Stromal cell of bone marrow (primary cell): ENCODE data around the gene TMC6.
"Not testable (repeated sequence)": the region's sequence is repeated elsewhere in the genome, so short reads cannot be mapped to it uniquely, and the experiment has no call there.

Experiments
- DNase-seq: peaks from one replicate; pipeline ENCODE4 v3.0.0-alpha.2; 2012; ENCODE audit warnings: low read depth

TMC6 gene

DNA sequence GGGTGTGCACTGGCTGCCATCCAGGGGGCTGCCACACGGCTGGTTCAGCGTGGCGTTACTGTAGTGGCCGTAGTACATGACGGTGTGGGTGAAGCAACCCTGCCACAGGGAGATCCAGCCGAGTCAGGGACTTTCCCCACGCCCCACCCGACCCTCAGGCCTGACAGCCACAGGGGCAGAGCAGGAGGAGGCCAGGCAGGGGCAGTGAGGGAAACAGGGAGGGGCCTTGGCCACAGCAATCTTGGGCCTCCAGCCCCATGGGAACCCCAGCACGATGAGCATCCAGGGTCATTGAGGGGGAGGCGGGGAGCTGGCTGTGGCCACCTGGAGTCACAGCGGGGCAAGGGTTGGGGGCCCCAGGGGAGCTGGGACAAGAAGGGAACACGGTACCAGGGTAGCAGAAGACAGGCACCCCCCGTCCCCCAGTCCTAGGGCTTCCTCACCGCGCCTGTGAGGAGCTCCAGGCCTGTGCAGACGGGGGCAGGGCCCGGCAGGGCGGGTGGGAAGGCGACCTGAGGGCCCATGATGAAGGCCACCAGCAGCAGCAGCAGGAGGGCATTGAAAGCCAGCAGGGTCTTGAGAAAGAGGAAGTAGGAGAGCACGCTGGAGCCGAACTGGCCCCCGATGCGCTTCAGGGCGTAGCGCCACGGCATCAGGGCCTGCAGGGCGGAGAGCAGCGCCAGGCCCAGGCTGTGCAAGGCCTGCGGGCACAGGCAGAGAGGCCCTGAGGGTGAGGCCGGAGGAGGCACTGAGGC lies 4.3 kb downstream of the TMC6 start:
- DNase-seq, result no peak

- no peak for DNase-seq
Measured at GRCh38 chr17:78123258-78123929, 5.2 kb downstream of the TMC6 start.

GRCh38 chr17:78122931-78123249 lies 5.7 kb downstream of the TMC6 start:
- DNase-seq, result no peak

GRCh38 chr17:78122216-78122930 lies 6.2 kb downstream of the TMC6 start:
- DNase-seq, result no peak

DNA sequence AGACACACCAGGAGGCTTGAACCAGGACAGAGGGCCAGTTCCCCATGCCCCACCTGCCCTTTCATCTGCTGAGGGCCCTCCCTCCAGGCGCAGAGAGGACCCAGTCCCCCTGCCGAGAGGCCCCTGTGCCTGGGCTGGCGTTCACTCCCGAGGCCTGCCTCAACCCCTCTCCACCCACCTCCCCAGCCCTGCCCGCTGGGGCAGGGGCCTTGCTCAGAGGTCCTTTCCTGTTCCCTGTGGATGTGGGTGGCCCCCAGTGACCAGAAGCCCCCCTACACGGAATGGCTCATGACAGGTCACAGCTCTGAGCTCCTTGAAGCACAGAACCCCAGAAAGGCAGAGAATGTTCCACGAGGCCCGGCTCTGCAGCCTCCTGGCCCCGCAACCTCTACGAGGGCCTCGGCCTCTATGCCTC lies 6.7 kb downstream of the TMC6 start:
- DNase-seq, result no peak

DNA sequence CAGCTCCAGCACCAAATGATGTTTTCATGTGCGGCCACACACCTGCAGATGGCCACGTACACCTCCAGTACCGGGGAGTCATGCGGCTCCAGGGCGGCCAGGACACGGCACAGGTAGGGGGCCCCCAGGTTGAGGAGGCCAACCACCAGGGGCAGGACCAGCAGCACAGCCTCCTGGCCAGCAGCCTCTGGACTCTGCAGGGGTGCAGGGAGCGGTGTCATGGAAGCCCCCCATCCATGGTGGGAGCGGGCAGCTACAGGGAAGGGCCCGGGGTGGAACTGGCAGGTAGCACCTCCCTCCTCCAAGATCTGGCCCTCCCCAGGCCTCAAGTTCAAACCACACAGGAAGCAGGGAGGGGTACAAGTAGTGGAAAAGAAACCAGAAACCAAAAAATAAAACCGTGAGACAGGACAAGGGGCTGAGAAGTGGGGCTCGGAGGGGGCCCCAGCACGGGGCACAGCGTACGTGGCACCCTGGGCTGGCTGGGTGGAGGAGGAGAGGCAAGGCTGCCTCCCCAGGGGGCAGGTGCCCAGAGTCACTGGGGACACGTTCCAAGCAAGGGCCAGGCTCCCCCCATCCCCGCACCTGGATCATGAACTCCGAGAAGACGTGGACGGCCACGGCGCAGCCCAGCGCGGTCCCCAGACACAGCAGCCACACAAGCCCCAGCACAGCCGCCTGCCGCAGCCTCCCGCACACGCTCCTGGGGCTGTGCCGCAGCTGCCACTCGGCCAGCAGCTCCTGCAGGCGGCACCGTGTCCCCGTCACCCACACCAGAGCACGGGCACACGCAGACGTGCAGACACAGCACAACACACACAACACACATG lies 7.4 kb downstream of the TMC6 start:
- DNase-seq, result no peak

DNA sequence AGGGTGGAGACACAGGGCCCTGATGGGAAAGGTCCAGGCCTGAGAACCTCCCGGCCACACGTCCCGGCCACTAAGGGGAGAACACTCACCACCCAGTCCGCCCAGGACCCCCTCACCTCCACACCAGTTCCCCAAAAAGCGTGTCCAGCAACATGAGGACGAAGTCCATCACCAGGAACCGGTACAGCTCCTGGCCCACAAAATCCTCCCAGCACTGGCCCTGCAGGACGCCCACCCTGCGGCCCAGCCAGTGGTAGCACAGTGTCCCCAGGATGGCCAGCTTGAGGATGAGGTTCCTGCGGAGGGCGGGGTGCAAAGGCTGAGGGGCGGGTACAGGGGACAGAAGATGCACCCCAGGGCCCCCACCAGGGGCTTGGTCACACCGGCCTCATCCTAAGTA lies 8.0 kb downstream of the TMC6 start:
- DNase-seq, result no peak

- no peak for DNase-seq
Measured at GRCh38 chr17:78118801-78119241, 9.7 kb downstream of the TMC6 start.

- DNase-seq, result no peak
Measured at GRCh38 chr17:78117027-78117981, 11.3 kb downstream of the TMC6 start.

- DNase-seq, result no peak
Measured at GRCh38 chr17:78116411-78116810, 12.1 kb downstream of the TMC6 start.

GRCh38 chr17:78115803-78116202 lies 12.8 kb downstream of the TMC6 start:
- DNase-seq, result not testable (repeated sequence)

DNA sequence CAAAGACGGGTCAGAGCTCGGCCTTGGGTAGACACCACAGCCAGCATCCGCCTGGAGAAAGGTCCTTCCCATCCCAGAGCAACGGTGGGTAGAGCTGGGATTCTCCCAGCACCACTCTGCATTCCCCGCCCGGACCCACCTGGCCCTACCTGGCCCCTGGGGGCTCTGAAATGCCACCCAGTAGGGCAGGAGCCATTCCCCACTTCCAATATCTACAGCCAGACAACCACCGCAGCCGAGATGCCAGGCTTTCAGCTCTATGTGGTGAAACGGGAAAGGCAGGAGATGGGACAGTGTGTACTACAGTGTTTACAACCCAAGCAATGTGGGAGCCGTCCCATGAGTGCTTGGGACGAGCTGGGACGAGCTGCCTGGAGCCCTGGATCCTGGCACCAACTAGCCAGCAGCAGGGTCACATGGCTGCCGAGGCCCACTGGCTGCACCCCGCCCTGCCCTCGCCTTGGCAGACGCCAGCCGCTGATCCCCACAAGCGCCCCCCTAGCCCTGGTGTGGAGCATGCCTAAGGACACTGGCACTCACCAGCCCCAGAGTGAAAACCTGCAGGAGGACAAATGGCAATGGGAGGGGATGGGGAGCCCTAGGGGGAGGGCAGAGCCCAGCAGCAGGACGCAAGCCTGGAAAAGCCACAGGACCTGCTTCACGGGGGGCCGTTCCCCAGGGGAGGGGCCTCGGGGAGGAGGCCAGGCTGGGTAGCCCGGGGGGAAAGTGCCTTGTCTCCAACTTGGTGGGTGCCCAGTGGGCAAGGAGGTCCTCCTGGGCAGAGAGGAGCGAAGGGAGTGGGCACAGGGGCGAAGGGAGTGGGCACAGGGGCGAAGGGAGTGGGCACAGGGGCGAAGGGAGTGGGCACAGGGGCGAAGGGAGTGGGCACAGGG lies 13.5 kb downstream of the TMC6 start:
- DNase-seq, result no peak

GRCh38 chr17:78113804-78114785 lies 14.5 kb downstream of the TMC6 start:
- no peak for DNase-seq

DNA sequence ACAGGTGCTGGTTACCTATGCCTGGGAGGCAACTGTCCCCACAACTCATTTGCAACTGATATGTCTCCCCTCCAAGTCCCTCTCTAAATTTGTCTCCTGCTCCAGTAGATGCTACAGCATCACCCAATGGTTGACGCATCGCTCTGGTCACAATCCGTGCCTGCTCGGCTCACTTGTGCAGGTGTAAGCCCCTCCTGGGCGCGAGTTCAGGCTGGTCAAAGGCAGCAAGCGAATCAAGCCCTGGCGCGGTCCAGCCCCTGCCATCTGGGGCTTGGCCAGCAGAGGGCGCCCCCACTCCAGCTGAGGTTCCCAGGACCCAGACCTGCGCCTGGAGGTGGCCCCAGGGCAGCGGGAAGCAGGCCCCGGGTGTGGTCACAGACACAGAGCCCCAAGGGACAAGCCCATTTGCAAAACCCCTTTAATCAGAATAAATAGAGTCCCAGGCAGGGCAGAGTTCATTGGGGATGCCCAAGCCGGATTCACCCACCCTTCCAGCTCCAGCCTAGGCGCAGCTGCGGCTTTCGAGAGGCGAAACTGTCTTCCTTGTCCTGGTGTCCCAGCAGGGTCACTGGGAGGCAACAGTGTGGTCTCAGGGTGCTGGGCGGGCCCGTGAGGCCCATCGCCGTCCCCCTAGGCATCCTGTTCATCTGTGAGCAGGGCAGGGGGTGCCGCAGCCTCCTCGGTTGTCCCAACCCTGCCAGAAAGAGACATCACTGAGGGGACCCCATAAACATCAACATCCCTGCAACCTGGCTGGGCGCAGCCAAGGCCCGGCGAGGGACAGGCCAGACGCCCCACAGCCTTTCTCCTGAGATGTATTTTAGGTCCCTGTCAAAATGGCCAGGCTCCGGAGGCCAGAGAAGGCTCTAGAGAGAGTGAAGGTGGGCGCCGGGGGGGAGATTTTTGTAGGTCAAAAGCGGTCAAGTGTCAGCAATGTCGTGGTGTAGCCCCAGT lies 15.8 kb downstream of the TMC6 start:
- DNase-seq, result no peak

GRCh38 chr17:78111727-78112517 lies 16.6 kb downstream of the TMC6 start:
- no peak for DNase-seq

DNA sequence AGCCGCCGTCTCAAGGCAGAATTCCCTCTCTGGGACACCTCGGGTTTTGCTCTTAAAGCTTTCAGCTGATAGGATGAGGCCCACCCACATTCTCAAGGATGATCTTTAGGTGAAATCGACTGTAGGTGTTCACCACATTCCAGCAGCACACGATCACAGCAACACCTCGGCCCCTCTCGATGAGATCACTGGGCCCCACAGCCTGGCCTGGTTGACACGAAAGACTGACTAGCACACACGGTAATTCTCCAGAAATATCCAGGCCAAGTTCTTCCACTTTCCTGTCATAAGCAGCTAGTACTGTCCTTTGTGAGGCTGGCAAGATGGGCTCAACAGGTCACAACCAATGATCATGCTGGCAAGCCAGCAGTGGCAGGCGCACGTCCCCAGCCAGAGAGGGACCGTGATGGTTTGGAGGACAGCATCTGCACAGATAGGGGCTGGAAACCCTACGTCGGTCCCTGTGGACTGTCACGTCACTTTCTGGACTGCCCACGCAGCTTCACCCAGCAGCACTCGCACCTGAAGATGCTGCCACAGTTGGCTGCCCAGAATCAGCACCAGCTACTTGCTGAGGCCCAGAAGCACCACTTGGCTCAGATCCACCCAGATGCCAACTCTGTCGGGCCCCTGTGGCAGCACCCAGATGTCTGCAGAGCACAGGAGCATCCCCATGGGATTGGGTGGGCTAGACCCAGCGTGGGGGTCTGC lies 17.4 kb downstream of the TMC6 start:
- no peak for DNase-seq
